Activated T-helper 2 cell treated with anti-CD3 and anti-CD28 coated beads, Interferon-gamma antibody, Interleukin-2, Interleukin-4, amounts not matched to agents 10 μg/mL and 5 μg/mL and 100 μg/mL, durations not matched to agents 14 hours and 24 hours and 36 hours (primary cell): ENCODE measurements around the gene HOXC10. TPM values are rescaled to one million over a fixed set of nuclear protein-coding genes. Genes with fewer than 3 reads are reported as not detected.

ENCODE experiments used
- DNase-seq: peaks from one replicate; pipeline ENCODE4 v3.0.0; 2021; ENCODE audit warnings: low spot score
- H3K27ac Mint-ChIP-seq: one replicate; pipeline ENCODE4 v1.8.0; 2021; ENCODE audit warnings: mixed read lengths
- H3K27me3 Mint-ChIP-seq: one replicate; pipeline ENCODE4 v1.8.0; 2021; ENCODE audit warnings: low read depth, mixed read lengths
- H3K36me3 Mint-ChIP-seq: one replicate; pipeline ENCODE4 v1.8.0; 2021; ENCODE audit warnings: low read depth, mixed read lengths
- H3K4me1 Mint-ChIP-seq: one replicate; pipeline ENCODE4 v1.8.0; 2021; ENCODE audit warnings: low read depth, mixed read lengths
- H3K4me3 Mint-ChIP-seq: one replicate; pipeline ENCODE4 v1.8.0; 2021; ENCODE audit warnings: low read depth, mild to moderate bottlenecking, moderate library complexity, mixed read lengths
- H3K9me3 Mint-ChIP-seq: one replicate; pipeline ENCODE4 v1.8.0; 2021; ENCODE audit warnings: mixed read lengths
- intact Hi-C: fragments of 100-400 bp; cut with micrococcal nuclease; formaldehyde crosslinking; loops from one replicate; pipeline ENCODE4 v1.15.1; 2023
- total RNA-seq: library from RNA; stranded (reverse); gene quantifications from 2 replicates; pipeline ENCODE4 v1.2.3, GENCODE V29; 2022

Gene HOXC10
- total RNA-seq, 1 donor from 2014 or later, result not detected

DNA sequence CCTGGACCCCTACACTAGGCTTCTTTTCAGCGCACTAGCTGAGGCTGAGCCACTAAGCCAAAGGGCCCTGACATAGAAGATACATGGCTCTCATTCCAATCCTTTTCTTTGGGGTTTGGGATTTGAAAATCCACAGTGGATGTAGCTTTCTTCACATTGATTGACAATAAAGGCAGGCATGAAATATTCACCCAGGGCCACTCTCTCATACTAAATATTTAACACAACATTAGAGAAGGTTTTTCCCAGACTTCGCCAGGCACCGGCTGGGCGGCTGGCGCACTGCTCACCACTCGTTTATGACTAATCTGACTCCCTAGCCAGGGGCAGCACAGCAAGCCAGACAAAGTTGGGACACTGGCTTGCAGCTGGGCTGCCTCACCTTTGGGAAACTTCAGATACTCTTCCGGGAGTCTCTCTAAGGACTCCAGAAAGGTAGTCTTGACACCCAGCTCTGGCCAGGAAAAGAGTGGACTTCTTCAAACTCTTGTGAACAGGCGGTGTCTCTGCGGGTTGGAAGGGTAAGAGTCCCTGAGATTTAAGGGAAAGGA lies 12.7 kb upstream of the HOXC10 start:
- Mint-ChIP-seq H3K4me1 (peaks cover 6% of the 10 kb centered on the region), H3K4me3 (no peak overlapping the region), H3K27ac (no peak overlapping the region), H3K9me3 (no peaks in the 10 kb centered on the region), H3K27me3 (peaks cover 82% of the 10 kb centered on the region), H3K36me3 (peaks cover 2% of the 10 kb centered on the region)
- intact Hi-C loops, result loop anchor here (5.0 kb wide), 1 partner anchor 35 kb away; the partner anchor contains the start of gene HOXC13
- no peak for DNase-seq

DNA sequence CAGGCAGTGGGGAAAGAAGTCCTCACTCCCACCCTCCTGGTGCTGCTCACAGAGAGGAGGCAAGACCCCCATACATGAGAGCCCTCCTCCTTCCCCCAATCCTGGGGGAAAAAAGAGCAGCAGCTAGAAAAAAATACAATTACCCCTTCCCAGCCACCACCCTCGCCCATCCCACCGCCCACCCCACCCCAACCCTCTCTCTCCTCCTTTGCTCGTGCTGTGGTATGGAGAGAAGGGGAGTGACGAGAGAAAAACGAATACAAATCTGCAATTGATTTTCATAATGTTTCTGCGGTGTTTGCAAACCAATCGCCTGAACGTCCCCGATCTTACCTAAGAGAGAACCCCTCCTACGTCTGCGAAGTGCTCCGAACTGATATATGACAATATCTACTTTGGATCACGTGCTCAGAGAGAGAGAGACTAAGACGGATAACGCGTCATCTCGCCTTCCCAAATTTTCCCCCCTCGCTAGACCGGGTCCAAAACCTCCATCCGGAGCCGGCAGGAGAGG lies 12.2 kb upstream of the HOXC10 start, which contains the start of gene HOXC11:
TSS of gene HOXC11 (plus strand) at position 405 of the 514 bp plus-strand sequence. CDS start 116 bp downstream, outside the sequence.
- H3K27ac Mint-ChIP-seq, result no peak within 1 kb of the TSS
- peaks cover 6% of the 10 kb centered on the region for H3K4me1 Mint-ChIP-seq
- no peak for DNase-seq
- no peak within 1 kb of the TSS for H3K4me3 Mint-ChIP-seq
- H3K27me3 Mint-ChIP-seq, result peaks cover 81% of the 10 kb centered on the region
- no peaks in the 10 kb centered on the region for H3K9me3 Mint-ChIP-seq
- intact Hi-C loops, result loop anchor here (5.0 kb wide), 1 partner anchor 35 kb away; the partner anchor contains the start of gene HOXC13
- peaks cover 2% of the 10 kb centered on the region for H3K36me3 Mint-ChIP-seq

DNA sequence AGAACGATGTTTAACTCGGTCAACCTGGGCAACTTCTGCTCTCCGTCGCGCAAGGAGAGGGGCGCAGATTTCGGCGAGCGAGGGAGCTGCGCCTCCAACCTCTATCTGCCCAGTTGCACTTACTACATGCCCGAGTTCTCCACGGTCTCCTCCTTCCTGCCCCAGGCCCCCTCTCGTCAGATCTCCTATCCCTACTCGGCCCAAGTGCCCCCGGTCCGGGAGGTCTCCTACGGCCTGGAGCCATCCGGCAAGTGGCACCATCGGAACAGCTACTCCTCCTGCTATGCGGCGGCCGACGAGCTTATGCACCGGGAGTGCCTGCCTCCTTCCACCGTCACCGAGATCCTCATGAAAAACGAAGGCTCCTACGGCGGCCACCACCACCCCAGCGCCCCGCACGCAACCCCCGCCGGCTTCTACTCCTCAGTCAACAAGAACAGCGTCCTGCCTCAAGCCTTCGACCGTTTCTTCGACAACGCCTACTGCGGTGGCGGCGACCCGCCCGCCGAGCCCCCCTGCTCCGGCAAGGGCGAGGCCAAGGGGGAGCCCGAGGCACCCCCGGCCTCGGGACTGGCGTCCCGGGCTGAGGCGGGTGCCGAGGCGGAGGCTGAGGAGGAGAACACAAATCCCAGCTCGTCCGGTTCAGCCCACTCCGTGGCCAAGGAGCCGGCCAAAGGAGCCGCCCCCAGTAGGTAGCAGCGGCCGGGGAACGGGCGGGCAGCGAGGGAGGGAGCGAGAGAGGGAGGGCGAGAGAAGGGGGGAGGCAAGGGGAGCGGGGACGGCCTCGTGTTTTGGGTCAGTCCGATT lies 11.5 kb upstream of the HOXC10 start:
- peaks cover 2% of the 10 kb centered on the region for H3K36me3 Mint-ChIP-seq
- H3K4me1 Mint-ChIP-seq, result peaks cover 6% of the 10 kb centered on the region
- no peak overlapping the region for H3K27ac Mint-ChIP-seq
- intact Hi-C loops, result loop anchor here (5.0 kb wide), 1 partner anchor 36 kb away; the partner anchor contains the start of gene HOXC13
- H3K9me3 Mint-ChIP-seq, result no peaks in the 10 kb centered on the region
- H3K4me3 Mint-ChIP-seq, result no peak overlapping the region
- H3K27me3 Mint-ChIP-seq, result peaks cover 80% of the 10 kb centered on the region
- DNase-seq, result no peak

DNA sequence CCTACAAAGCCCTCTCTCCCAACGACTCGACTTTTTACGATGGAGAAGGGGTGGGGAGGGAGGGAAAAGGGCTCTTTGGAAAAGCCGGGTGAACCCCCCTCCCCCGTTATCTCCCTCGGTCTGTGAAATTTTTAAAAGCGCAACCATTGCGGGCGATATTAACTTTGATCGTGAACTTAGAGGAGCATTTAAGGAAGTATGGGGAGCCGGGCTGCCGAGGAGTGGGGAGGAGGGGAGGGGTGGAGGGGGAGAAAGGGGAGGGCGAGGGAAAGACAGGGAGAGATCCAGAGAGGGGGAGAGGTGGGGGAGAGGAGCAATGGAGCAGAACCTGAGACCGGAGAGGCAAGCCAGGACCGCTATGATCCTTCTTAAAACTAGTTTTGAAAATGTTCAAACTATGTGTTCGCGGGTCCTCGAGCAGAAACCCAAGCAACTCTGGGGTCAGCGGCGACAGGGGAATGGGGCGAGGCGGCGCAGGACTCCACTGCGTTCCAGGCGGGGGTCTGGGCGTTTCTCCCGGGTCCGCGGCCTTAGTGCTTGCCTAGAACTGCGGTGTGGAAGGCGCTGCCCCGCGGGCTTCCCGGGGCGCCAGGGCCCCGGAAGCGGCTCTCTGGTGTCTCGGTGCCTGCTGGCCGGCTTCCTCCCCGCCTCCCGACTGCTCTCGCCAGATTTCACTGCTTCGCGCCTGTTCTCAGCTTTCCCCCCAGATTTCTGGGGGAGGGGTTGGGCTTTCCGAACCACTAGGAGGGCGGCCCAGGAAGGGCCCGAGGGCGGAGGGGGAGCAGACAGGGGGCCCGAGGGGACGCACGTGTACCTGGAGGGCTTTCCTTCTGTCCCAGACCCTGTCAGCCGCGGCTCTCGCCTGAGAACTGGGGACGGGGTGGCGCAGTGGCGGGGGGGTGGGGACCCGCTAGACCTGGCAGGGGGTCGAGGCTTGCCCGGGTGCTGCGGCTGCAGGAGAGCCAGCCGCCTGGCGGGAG lies 10.6 kb upstream of the HOXC10 start, which contains the start of gene HOTAIR:
TSS of gene HOTAIR (minus strand) at position 871 of the 980 bp plus-strand sequence.
- intact Hi-C loops, result loop anchor here (5.0 kb wide), 1 partner anchor 37 kb away; the partner anchor contains the start of gene HOXC13
- Mint-ChIP-seq H3K27me3 (peaks cover 81% of the 10 kb centered on the region), H3K36me3 (peaks cover 2% of the 10 kb centered on the region), H3K9me3 (no peaks in the 10 kb centered on the region), H3K4me1 (peaks cover 6% of the 10 kb centered on the region), H3K4me3 (no peak within 1 kb of the TSS), H3K27ac (peak within 1 kb of the TSS; percentile 50)
- DNase-seq, result no peak

DNA sequence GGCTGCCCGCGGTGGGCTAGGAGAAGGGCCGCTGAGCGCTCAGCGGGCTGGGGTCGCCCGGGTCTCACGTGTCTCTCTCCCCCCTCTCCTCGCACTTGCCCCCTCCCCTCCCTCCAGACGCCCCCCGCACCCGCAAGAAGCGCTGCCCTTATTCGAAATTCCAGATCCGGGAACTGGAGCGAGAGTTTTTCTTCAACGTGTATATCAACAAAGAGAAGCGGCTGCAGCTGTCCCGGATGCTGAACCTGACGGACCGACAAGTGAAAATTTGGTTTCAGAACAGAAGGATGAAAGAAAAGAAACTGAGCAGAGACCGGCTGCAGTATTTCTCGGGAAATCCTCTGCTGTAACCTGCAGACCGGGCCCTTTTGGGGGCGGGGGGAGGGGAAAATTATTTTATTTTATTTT lies 9.9 kb upstream of the HOXC10 start:
- intact Hi-C loops, result no loop called here
- Mint-ChIP-seq H3K27me3 (peaks cover 81% of the 10 kb centered on the region), H3K36me3 (peaks cover 2% of the 10 kb centered on the region), H3K4me1 (peaks cover 6% of the 10 kb centered on the region), H3K9me3 (no peaks in the 10 kb centered on the region), H3K27ac (no peak overlapping the region), H3K4me3 (no peak overlapping the region)
- no peak for DNase-seq

DNA sequence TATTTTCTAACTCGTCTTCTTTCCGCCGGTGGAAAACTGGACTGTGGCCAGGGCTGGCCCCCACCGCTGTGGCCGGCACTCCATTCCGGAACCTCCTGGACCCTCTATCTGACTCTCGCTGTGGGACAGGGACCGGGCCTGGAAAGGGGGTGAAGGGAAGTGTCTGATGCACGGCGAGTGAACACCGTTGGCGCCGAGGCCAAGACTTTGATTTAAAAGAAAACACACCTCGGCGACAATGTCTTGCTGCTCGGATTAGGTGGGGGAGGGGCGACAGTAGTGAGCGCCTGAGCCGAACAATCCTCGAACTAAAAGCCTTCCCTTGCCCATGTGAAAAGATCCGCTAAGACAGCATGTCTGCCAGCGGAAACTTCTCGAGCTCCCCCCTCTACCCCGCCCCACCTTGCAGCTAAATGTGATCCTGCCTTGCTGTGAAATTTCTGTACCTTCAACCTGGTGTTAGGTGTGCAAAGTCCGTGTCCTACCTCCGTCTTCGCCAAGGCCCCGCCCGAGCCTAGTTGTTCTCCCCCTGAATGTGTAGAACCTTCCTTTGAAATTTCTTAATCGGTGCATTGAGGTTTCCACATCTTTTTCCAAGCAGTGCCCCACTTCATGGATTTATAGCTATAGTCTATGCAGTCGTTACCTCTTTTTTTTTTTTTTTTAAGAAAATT lies 9.3 kb upstream of the HOXC10 start:
- DNase-seq, result no peak
- H3K9me3 Mint-ChIP-seq, result no peaks in the 10 kb centered on the region
- peaks cover 84% of the 10 kb centered on the region for H3K27me3 Mint-ChIP-seq
- peak overlapping the region; percentile 50 for H3K27ac Mint-ChIP-seq
- no peak overlapping the region for H3K4me3 Mint-ChIP-seq
- H3K36me3 Mint-ChIP-seq, result peaks cover 2% of the 10 kb centered on the region
- intact Hi-C loops, result no loop called here
- H3K4me1 Mint-ChIP-seq, result peaks cover 6% of the 10 kb centered on the region

DNA sequence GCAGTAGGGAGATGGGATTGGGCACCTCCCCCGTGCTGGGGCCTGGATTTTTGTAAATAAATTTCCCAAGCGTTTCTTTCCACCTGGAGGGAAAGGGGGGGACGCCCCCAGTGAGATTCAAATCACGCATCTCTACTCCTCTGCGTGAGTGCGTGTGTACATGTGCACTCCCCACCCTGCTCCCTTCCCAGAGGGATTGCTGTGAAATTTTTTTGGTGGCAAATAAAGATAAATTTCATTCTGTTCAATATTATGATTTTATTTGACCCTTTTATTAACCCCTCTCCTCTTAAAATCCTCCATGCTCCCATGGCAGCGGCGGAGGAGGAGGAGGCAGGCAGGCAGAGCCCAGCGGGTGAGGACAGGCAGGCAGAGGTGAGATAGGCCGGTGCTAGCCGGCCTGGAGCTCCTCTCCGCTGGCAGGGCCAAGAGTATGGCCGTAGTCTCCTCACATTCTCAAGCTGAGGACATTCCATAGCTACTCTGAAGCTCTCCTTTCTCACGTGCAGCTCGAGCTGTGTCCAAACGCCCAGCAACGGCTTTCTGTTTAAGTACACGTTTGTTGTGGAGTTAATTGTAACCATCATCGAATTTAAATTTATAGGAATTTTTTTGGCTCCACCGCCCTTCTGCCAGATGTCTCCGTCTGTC lies 8.6 kb upstream of the HOXC10 start:
- DNase-seq, result no peak
- intact Hi-C loops, result no loop called here
- no peaks in the 10 kb centered on the region for H3K9me3 Mint-ChIP-seq
- H3K36me3 Mint-ChIP-seq, result peaks cover 2% of the 10 kb centered on the region
- H3K4me1 Mint-ChIP-seq, result peaks cover 6% of the 10 kb centered on the region
- H3K4me3 Mint-ChIP-seq, result no peak overlapping the region
- peaks cover 84% of the 10 kb centered on the region for H3K27me3 Mint-ChIP-seq
- H3K27ac Mint-ChIP-seq, result no peak overlapping the region

DNA sequence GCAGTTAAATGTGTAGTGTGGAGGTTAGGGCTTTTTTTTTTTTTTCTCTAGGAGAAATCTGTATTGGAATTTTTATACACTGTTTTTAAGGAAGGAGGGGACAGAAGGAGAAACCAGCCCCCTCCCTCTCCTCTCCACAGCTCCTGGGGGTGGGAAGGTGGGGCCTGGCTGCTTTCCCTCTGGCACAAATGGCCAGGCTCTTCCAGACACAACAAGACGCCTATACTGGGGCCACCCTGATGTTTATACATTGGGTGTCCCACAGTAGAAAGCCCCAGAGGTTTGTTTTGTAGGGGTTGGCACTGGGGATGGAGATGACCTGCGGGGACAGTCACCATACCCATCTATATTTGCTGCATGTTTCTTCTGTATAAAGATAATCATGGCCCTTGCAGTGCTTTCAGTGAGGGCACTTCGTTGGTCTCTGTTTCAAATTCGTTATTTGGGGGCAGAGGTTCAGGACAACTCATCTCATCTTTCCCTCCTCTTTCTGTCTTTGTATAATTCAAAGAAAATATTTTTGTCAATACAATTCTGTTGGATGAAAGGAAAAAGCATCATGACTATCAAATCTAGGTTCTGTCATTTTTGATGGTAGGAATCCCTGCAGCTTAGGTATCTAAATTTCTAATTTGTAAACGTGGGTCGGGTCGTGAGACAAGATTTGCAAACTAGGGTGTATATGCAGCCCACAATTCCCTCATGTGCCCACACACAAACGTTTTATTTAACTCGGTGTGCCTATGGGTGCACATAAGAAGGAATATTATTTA lies 7.9 kb upstream of the HOXC10 start:
- Mint-ChIP-seq H3K4me1 (peaks cover 6% of the 10 kb centered on the region), H3K36me3 (peaks cover 2% of the 10 kb centered on the region)
- intact Hi-C loops, result no loop called here

DNA sequence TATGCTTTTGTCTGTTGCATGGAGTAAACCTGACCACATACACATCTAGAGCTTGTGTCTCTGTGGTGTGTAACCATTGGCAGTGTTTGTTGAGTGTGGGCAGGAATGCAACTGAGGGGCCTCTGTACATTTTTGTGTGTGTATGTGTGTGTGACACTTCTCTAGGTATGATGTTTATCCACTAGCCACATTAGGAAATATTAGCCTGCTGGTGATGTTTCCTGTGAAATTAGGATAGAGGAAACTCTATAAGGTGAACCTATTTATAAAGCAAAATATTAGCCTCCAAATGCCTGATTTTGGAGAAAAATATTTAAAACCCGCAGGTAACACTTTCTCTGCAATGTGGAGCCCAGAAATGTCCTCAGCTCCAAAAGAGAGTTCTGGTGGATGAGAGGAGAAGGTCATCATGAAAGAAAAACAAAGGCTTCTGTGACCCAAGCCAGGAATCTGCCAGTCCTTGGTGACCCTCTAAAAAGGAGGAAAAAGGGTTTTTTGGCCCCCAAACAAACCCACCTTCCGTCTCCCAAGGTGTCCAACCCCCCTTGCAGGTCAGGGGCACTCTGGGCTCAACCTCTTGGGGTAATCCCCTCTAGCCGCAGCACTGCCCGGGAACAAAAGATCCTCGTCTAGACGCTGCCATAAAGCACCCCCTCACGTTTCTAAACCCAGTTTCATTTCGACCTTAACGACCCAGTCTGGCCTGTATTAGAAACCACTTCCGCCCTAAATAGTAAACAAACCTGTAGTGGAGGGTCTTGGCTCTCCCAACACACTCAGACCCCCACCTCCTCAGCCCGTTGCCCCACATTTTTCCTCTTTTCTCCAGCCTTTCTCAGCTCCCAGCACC lies 7.1 kb upstream of the HOXC10 start:
- no peaks in the 10 kb centered on the region for H3K9me3 Mint-ChIP-seq
- no peak overlapping the region for H3K4me3 Mint-ChIP-seq
- no peak for DNase-seq
- intact Hi-C loops, result loop anchor here (2.0 kb wide), 1 partner anchor 17 kb away; no protein-coding TSS in a partner anchor
- no peak overlapping the region for H3K27ac Mint-ChIP-seq
- peaks cover 2% of the 10 kb centered on the region for H3K36me3 Mint-ChIP-seq
- H3K4me1 Mint-ChIP-seq, result peaks cover 6% of the 10 kb centered on the region
- H3K27me3 Mint-ChIP-seq, result peaks cover 83% of the 10 kb centered on the region

More for the DNA sequence above, 7.9 kb upstream of the HOXC10 start:
- no peak for DNase-seq
- Mint-ChIP-seq H3K27me3 (peaks cover 84% of the 10 kb centered on the region), H3K9me3 (no peaks in the 10 kb centered on the region), H3K27ac (no peak overlapping the region), H3K4me3 (no peak overlapping the region)
